ENCODE data around the gene SLC6A3. TPM values are rescaled to one million over a fixed set of nuclear protein-coding genes. Genes with fewer than 3 reads are reported as not detected.
"Not testable (repeated sequence)": the region's sequence is repeated elsewhere in the genome, so short reads cannot be mapped to it uniquely, and the experiment has no call there.

Gene SLC6A3
- polyA plus RNA-seq, 1 experiment = not detected

GRCh38 chr5:1364211-1364610 is 81.0 kb downstream of the SLC6A3 start:
- TF ChIP-seq CTCF (IDR thresholded peaks at IDR 0.05; ENCODE audit: low read depth, low read length) = no peak
- Histone ChIP-seq H3K27ac (ENCODE audit: low read depth, low read length) (no peak overlapping the region), H3K4me3 (ENCODE audit: low read depth, low read length) (no peak overlapping the region), H3K9me3 (ENCODE audit: control insufficient read depth, insufficient read depth, low read length) (no peaks in the 10 kb centered on the region), H3K27me3 (ENCODE audit: control insufficient read depth, insufficient read depth, low read length) (peaks cover 12% of the 10 kb centered on the region)
- CTCF ChIA-PET = interaction anchor here (0.8 kb wide), 1 partner anchor 16 kb away, joined by 4 read pairs; no protein-coding TSS in a partner anchor
- POLR2A ChIA-PET = no interaction called here
- DNase-seq (ENCODE audit: low read depth, low spot score) = no peak

- no peak for TF ChIP-seq CTCF (IDR thresholded peaks at IDR 0.05; ENCODE audit: low read depth, low read length)
- POLR2A ChIA-PET = no interaction called here
- no peak for DNase-seq (ENCODE audit: low read depth, low spot score)
- Histone ChIP-seq H3K9me3 (ENCODE audit: control insufficient read depth, insufficient read depth, low read length) (no peaks in the 10 kb centered on the region), H3K27me3 (ENCODE audit: control insufficient read depth, insufficient read depth, low read length) (peaks cover 13% of the 10 kb centered on the region), H3K27ac (ENCODE audit: low read depth, low read length) (no peak overlapping the region), H3K4me3 (ENCODE audit: low read depth, low read length) (no peak overlapping the region)
- CTCF ChIA-PET = interaction anchor here (0.8 kb wide), 1 partner anchor 16 kb away, joined by 4 read pairs; no protein-coding TSS in a partner anchor
Measured at GRCh38 chr5:1363581-1363980, 81.7 kb downstream of the SLC6A3 start.

GRCh38 chr5:1363160-1363559 is 82.1 kb downstream of the SLC6A3 start:
- Histone ChIP-seq H3K27ac (ENCODE audit: low read depth, low read length) (no peak overlapping the region), H3K27me3 (ENCODE audit: control insufficient read depth, insufficient read depth, low read length) (peaks cover 16% of the 10 kb centered on the region), H3K9me3 (ENCODE audit: control insufficient read depth, insufficient read depth, low read length) (no peaks in the 10 kb centered on the region), H3K4me3 (ENCODE audit: low read depth, low read length) (no peak overlapping the region)
- no peak for TF ChIP-seq CTCF (IDR thresholded peaks at IDR 0.05; ENCODE audit: low read depth, low read length)
- no peak for DNase-seq (ENCODE audit: low read depth, low spot score)
- CTCF ChIA-PET = no interaction called here
- POLR2A ChIA-PET = no interaction called here

- POLR2A ChIA-PET = no interaction called here
- TF ChIP-seq CTCF (IDR thresholded peaks at IDR 0.05; ENCODE audit: low read depth, low read length) = no peak
- peaks cover 18% of the 10 kb centered on the region for H3K27me3 ChIP-seq (ENCODE audit: control insufficient read depth, insufficient read depth, low read length)
- H3K4me3 ChIP-seq (ENCODE audit: low read depth, low read length) = no peak overlapping the region
- no peak for DNase-seq (ENCODE audit: low read depth, low spot score)
- H3K9me3 ChIP-seq (ENCODE audit: control insufficient read depth, insufficient read depth, low read length) = no peaks in the 10 kb centered on the region
- CTCF ChIA-PET = no interaction called here
- no peak overlapping the region for H3K27ac ChIP-seq (ENCODE audit: low read depth, low read length)
Measured at GRCh38 chr5:1362242-1363015, 82.8 kb downstream of the SLC6A3 start.

GRCh38 chr5:1360861-1361260 is 84.4 kb downstream of the SLC6A3 start:
- no peak for DNase-seq (ENCODE audit: low read depth, low spot score)
- ChIA-PET POLR2A (no interaction called here), CTCF (no interaction called here)
- TF ChIP-seq CTCF (IDR thresholded peaks at IDR 0.05; ENCODE audit: low read depth, low read length) = no peak
- Histone ChIP-seq H3K4me3 (ENCODE audit: low read depth, low read length) (no peak overlapping the region), H3K27me3 (ENCODE audit: control insufficient read depth, insufficient read depth, low read length) (peaks cover 30% of the 10 kb centered on the region), H3K9me3 (ENCODE audit: control insufficient read depth, insufficient read depth, low read length) (no peaks in the 10 kb centered on the region), H3K27ac (ENCODE audit: low read depth, low read length) (no peak overlapping the region)

- POLR2A ChIA-PET; H3K9me3 ChIP-seq (ENCODE audit: control insufficient read depth, insufficient read depth, low read length); DNase-seq (ENCODE audit: low read depth, low spot score); CTCF ChIA-PET; H3K27ac ChIP-seq (ENCODE audit: low read depth, low read length); H3K4me3 ChIP-seq (ENCODE audit: low read depth, low read length): not testable (repeated sequence)
- H3K27me3 ChIP-seq (ENCODE audit: control insufficient read depth, insufficient read depth, low read length) = peaks cover 32% of the 10 kb centered on the region
Measured at GRCh38 chr5:1360367-1360766, 84.9 kb downstream of the SLC6A3 start.

Measured in AG04450 (cell line).